ENCODE measurements around the gene PCNX2.
"Not testable (repeated sequence)": the region's sequence is repeated elsewhere in the genome, so short reads cannot be mapped to it uniquely, and the experiment has no call there.

The PCNX2 gene

DNA sequence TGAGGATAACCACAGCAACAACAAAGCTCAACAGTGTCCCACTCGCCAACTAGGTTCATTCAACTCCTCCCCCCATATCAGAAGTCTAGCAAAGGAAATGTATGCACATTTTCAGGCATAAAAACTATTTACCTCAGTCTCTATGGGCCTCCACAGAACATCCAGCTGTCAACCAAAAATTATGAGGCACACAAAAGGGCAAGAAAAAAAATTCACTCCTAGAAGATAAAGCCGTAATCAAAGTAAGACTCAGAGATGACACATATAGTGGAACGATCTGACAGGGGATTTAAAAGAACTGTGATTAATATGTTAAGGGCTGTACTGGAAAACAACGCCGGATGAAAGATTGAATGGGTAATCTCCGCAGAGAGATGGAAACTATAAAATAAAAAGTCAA, 186.4 kb downstream of the PCNX2 start:
- Histone ChIP-seq H3K9ac (ENCODE audit: low read depth, low read length) (no peak overlapping the region), H3K4me1 (ENCODE audit: control insufficient read depth, insufficient read depth, low read length) (peaks cover 13% of the 10 kb centered on the region), H3K9me3 (ENCODE audit: control insufficient read depth, insufficient read depth, low read length) (no peaks in the 10 kb centered on the region), H3K27me3 (ENCODE audit: control insufficient read depth, insufficient read depth, low read length) (no peaks in the 10 kb centered on the region), H3K4me3 (ENCODE audit: low read depth, low read length) (no peak overlapping the region), H3K36me3 (ENCODE audit: control insufficient read depth, insufficient read depth, low read length) (no peaks in the 10 kb centered on the region)

DNA sequence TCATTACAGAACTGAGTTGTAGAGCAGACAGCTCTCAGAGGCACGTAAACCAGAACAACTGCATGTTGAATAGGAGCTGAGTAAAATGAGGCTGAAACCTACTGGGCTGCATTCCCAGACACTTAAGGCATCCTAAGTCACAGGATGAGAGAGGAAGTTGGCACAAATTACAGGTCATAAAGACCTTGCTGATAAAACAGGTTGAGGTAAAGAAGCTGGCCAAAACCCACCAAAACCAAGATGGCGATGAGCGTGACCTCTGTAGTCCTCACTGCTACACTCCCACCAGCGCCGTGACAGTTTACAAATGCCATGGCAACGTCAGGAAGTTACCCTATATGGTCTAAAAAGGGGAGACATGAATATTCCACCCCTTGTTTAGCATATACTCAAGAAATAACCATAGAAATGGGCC, 187.8 kb downstream of the PCNX2 start:
- not testable (repeated sequence) for H3K4me3 ChIP-seq (ENCODE audit: low read depth, low read length); H3K27me3 ChIP-seq (ENCODE audit: control insufficient read depth, insufficient read depth, low read length); H3K4me1 ChIP-seq (ENCODE audit: control insufficient read depth, insufficient read depth, low read length); H3K9me3 ChIP-seq (ENCODE audit: control insufficient read depth, insufficient read depth, low read length); H3K9ac ChIP-seq (ENCODE audit: low read depth, low read length); H3K36me3 ChIP-seq (ENCODE audit: control insufficient read depth, insufficient read depth, low read length)

DNA sequence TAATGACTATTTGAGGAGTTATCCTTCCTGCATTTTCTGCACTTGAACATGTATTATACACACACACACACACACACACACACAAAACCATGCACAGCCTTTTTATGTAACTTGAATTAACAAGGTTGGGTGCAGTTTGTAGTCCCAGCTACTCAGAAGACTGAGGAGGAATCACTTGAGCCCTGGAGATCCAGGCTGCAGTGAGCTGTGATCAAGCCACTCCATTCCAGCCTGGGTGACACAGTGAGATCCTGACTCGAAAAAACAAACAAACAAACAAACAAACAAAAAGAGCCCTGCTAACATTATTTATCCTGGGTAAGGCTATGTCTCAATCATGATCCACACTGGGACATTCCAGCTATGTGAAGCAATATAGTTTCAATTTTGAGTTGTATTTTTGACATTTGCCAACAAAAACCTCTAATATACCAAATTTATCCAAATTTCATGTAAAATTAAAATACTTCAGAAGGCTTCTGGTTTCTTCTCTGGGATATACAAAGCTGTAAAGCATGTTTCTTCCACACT, 188.3 kb downstream of the PCNX2 start:
- peaks cover 2% of the 10 kb centered on the region for H3K4me1 ChIP-seq (ENCODE audit: control insufficient read depth, insufficient read depth, low read length)
- H3K9ac ChIP-seq (ENCODE audit: low read depth, low read length) = no peak overlapping the region
- no peaks in the 10 kb centered on the region for H3K27me3 ChIP-seq (ENCODE audit: control insufficient read depth, insufficient read depth, low read length)
- H3K36me3 ChIP-seq (ENCODE audit: control insufficient read depth, insufficient read depth, low read length) = no peaks in the 10 kb centered on the region
- no peak overlapping the region for H3K4me3 ChIP-seq (ENCODE audit: low read depth, low read length)
- H3K9me3 ChIP-seq (ENCODE audit: control insufficient read depth, insufficient read depth, low read length) = no peaks in the 10 kb centered on the region

DNA sequence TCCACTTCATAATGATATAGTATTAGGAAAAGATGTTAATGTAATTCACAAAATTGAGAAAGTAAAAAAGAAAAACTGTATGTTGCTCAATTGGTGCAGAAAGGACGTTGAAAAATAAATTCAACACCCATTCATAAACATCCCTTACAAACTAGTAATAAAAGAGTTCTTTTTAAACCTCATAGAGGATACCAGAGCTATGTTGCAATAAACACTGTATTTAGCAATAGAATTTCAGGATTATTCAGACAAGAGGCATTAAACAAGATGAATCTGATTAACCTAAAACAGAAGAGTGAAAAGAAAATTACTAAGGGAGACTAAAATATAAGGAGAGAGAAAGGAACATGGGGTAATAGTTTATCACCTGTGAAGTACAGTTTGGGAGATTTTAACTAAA, 190.3 kb downstream of the PCNX2 start:
- H3K9me3 ChIP-seq (ENCODE audit: control insufficient read depth, insufficient read depth, low read length) = no peaks in the 10 kb centered on the region
- H3K27me3 ChIP-seq (ENCODE audit: control insufficient read depth, insufficient read depth, low read length) = no peaks in the 10 kb centered on the region
- no peak overlapping the region for H3K9ac ChIP-seq (ENCODE audit: low read depth, low read length)
- H3K4me3 ChIP-seq (ENCODE audit: low read depth, low read length) = no peak overlapping the region
- no peaks in the 10 kb centered on the region for H3K36me3 ChIP-seq (ENCODE audit: control insufficient read depth, insufficient read depth, low read length)
- H3K4me1 ChIP-seq (ENCODE audit: control insufficient read depth, insufficient read depth, low read length) = peaks cover 2% of the 10 kb centered on the region

DNA sequence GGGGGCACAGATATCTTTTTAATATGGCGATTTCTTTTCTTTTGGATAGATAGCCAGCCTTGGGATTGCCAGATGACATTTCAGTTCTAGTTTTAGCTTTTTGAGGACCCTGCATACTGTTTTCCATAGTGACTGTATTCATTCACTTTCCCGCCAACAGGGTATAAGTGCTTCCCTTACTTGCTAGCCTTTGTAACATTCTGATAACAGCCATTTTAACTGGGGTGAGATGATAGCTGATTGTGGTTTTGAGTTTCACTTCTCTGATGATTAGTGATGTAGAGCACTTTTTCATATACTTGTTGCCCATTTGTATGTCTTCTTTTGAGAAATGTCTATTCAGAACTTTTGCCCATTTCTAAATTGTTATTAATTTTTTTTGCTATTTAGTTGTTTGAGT, 193.2 kb downstream of the PCNX2 start:
- no peaks in the 10 kb centered on the region for H3K36me3 ChIP-seq (ENCODE audit: control insufficient read depth, insufficient read depth, low read length)
- no peaks in the 10 kb centered on the region for H3K27me3 ChIP-seq (ENCODE audit: control insufficient read depth, insufficient read depth, low read length)
- H3K9me3 ChIP-seq (ENCODE audit: control insufficient read depth, insufficient read depth, low read length) = no peaks in the 10 kb centered on the region
- H3K4me3 ChIP-seq (ENCODE audit: low read depth, low read length) = no peak overlapping the region
- no peak overlapping the region for H3K9ac ChIP-seq (ENCODE audit: low read depth, low read length)
- no peaks in the 10 kb centered on the region for H3K4me1 ChIP-seq (ENCODE audit: control insufficient read depth, insufficient read depth, low read length)

DNA sequence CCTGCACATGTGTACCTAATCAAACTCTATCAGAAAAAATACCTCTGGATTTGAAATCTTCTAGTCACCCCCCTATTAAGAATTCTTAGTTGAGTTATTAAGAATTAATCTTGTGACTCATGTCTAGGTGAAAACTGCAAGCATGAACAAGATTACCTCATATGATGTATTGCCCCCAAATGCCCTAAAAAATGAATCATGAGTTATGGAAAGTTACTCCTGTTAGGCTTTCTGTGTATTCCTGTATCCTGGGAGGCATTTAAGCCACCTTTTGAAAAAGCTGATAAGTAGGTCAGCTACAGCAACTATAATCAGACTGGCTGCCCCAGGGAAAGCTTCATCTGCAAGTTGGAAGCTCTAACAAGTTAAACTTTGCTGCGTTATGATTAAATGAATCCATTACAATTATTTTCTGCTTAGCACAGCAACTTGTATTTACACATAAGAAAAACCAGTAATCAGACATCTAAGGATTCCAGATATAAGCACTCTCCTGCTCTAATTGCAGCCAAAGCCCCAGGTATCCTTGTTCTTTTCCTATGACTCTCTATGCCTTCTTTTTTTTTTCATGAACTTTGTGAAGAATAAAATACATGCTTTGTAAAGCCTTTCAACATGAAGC, 197.5 kb downstream of the PCNX2 start:
- H3K9ac ChIP-seq (ENCODE audit: low read depth, low read length) = no peak overlapping the region
- no peak overlapping the region for H3K4me3 ChIP-seq (ENCODE audit: low read depth, low read length)
- no peaks in the 10 kb centered on the region for H3K9me3 ChIP-seq (ENCODE audit: control insufficient read depth, insufficient read depth, low read length)
- H3K4me1 ChIP-seq (ENCODE audit: control insufficient read depth, insufficient read depth, low read length) = no peaks in the 10 kb centered on the region
- no peaks in the 10 kb centered on the region for H3K27me3 ChIP-seq (ENCODE audit: control insufficient read depth, insufficient read depth, low read length)
- no peaks in the 10 kb centered on the region for H3K36me3 ChIP-seq (ENCODE audit: control insufficient read depth, insufficient read depth, low read length)

DNA sequence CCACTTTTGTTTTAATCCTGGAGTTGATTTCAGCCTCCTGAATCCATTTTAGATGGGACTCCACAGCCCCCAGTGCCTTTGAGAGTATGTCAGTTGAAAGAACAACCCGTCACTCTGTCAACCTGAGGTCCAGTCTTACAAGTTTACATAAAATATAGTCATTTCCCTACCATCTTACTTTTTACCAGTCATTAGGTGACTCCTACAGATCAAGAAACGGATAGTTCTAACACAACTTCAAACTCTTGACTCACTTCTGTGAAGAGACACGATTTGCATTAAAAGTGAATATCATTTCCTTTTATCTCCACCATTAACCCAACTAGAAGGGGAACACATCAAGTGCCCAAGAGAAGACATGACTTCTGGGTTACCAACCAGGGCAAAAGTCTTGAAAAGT, 198.0 kb downstream of the PCNX2 start:
- Histone ChIP-seq H3K9ac (ENCODE audit: low read depth, low read length) (no peak overlapping the region), H3K4me3 (ENCODE audit: low read depth, low read length) (no peak overlapping the region), H3K4me1 (ENCODE audit: control insufficient read depth, insufficient read depth, low read length) (no peaks in the 10 kb centered on the region), H3K9me3 (ENCODE audit: control insufficient read depth, insufficient read depth, low read length) (no peaks in the 10 kb centered on the region), H3K27me3 (ENCODE audit: control insufficient read depth, insufficient read depth, low read length) (no peaks in the 10 kb centered on the region), H3K36me3 (ENCODE audit: control insufficient read depth, insufficient read depth, low read length) (no peaks in the 10 kb centered on the region)

DNA sequence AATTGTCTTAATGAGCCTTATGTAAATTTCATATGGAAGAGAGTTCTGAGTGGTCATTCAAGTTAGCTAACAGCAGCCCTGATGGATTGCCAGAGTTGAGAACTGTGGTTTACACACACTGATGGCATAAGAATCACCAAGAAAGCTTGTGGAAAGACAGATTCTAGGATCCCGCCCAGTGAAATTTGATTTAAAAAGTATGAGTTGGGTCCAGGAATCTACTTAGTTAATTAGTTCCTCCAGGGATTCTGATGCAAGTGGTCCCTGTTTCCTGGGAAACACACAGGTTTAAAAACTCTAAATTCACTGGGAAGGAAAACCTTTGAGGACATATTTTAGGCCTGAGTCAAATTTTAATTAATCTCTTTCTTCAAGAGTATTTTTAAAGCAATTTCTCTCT, 200.8 kb downstream of the PCNX2 start:
- Histone ChIP-seq H3K4me3 (ENCODE audit: low read depth, low read length) (no peak overlapping the region), H3K9ac (ENCODE audit: low read depth, low read length) (no peak overlapping the region), H3K4me1 (ENCODE audit: control insufficient read depth, insufficient read depth, low read length) (no peaks in the 10 kb centered on the region), H3K27me3 (ENCODE audit: control insufficient read depth, insufficient read depth, low read length) (no peaks in the 10 kb centered on the region), H3K36me3 (ENCODE audit: control insufficient read depth, insufficient read depth, low read length) (no peaks in the 10 kb centered on the region), H3K9me3 (ENCODE audit: control insufficient read depth, insufficient read depth, low read length) (no peaks in the 10 kb centered on the region)

DNA sequence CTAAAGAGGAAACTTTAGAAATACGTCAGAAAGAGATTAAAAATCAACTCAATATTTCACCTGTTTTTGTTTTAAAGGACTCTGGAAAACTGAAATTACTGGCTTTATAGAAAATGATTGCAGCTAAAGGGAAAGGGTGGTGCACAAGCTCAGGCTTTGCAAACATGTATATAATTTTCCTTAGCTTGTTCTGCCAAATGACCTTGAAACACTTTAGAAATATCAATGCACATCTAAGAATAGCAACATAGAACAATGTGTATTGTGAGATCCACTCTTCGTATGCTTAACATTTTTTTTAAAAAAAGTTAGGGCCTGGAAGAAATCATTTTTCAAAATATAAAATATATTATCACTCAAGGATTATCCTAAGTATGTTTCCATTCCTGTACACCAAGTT, 201.3 kb downstream of the PCNX2 start:
- H3K9me3 ChIP-seq (ENCODE audit: control insufficient read depth, insufficient read depth, low read length) = no peaks in the 10 kb centered on the region
- no peak overlapping the region for H3K9ac ChIP-seq (ENCODE audit: low read depth, low read length)
- H3K36me3 ChIP-seq (ENCODE audit: control insufficient read depth, insufficient read depth, low read length) = no peaks in the 10 kb centered on the region
- H3K27me3 ChIP-seq (ENCODE audit: control insufficient read depth, insufficient read depth, low read length) = no peaks in the 10 kb centered on the region
- no peak overlapping the region for H3K4me3 ChIP-seq (ENCODE audit: low read depth, low read length)
- no peaks in the 10 kb centered on the region for H3K4me1 ChIP-seq (ENCODE audit: control insufficient read depth, insufficient read depth, low read length)

DNA sequence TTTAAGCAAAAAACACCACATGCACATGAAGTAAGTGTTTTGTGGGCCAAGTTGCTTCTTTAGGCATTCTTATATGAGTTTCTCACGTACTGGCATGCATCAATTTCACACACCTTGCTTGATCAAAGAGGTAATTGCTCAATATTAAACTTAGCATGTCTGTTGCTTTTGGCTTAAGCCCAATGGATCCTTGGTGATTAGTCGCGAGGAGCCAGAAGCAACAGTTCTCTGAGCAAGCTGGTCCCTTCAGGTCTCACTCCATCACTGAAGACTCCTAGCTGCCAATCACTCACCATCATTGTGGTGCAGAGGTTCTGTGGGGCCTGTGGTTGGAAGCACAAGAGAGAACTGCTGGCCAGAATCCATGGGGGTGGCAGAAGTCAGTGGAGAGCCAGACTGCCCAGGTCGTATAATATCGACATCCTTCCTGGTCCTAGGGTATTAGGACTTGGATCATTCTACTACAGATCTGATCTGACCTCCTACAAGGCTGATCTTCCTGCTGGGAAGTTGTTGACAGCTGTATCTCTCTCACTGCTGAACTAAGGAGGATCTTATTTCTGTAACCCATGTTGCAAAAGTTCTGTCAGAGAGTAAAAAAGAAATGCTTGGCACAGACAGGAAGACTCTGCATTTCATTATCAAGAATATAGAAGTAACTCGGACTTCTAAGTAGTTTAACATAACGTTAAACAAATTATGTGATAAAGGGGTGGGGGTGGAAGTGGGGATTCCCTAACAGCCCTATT, 204.6 kb downstream of the PCNX2 start:
- Histone ChIP-seq H3K9ac (ENCODE audit: low read depth, low read length) (no peak overlapping the region), H3K36me3 (ENCODE audit: control insufficient read depth, insufficient read depth, low read length) (no peaks in the 10 kb centered on the region), H3K4me1 (ENCODE audit: control insufficient read depth, insufficient read depth, low read length) (no peaks in the 10 kb centered on the region), H3K27me3 (ENCODE audit: control insufficient read depth, insufficient read depth, low read length) (no peaks in the 10 kb centered on the region), H3K4me3 (ENCODE audit: low read depth, low read length) (no peak overlapping the region), H3K9me3 (ENCODE audit: control insufficient read depth, insufficient read depth, low read length) (no peaks in the 10 kb centered on the region)

DNA sequence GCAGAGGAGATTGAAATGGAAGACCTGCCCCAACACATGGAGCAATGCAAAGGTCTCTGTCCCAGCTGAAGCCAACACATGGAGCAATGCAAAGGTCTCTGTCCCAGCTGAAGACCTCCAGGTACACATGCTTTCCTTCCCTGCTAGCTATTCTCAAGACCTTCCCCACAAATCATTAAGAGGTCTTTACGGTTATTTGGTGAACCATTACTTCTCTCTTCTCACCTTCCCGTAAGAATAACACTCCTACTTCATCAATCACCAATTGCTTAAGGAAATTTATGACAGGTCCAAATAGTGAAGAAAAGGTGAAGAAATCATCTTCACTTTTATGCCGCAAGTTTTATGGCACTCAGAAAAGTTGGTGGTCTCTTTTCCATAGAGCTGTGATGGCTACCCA, 206.3 kb downstream of the PCNX2 start:
- no peaks in the 10 kb centered on the region for H3K27me3 ChIP-seq (ENCODE audit: control insufficient read depth, insufficient read depth, low read length)
- H3K9me3 ChIP-seq (ENCODE audit: control insufficient read depth, insufficient read depth, low read length) = no peaks in the 10 kb centered on the region
- H3K4me3 ChIP-seq (ENCODE audit: low read depth, low read length) = no peak overlapping the region
- no peak overlapping the region for H3K9ac ChIP-seq (ENCODE audit: low read depth, low read length)
- no peaks in the 10 kb centered on the region for H3K36me3 ChIP-seq (ENCODE audit: control insufficient read depth, insufficient read depth, low read length)
- H3K4me1 ChIP-seq (ENCODE audit: control insufficient read depth, insufficient read depth, low read length) = no peaks in the 10 kb centered on the region

DNA sequence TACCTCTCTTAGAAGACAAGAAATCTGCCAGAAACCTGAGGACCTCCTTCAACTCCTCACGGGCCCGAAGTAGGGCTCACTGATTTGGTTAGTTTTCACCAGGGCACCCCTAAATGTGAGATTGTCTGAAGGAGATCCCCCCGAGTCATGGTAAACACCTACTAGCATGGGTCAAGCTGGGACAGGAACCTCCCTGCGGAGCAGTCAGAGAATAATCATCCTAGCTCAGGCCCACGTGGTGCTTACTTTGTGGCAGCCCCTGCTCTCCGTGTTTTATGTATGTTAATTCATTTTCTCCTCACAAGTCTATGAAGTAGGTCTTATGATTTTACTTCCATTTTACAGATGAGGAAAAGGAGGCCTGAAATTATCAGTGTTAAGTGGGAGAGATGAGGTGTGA, 206.9 kb downstream of the PCNX2 start:
- Histone ChIP-seq H3K36me3 (ENCODE audit: control insufficient read depth, insufficient read depth, low read length) (no peaks in the 10 kb centered on the region), H3K9ac (ENCODE audit: low read depth, low read length) (no peak overlapping the region), H3K9me3 (ENCODE audit: control insufficient read depth, insufficient read depth, low read length) (no peaks in the 10 kb centered on the region), H3K4me1 (ENCODE audit: control insufficient read depth, insufficient read depth, low read length) (no peaks in the 10 kb centered on the region), H3K27me3 (ENCODE audit: control insufficient read depth, insufficient read depth, low read length) (no peaks in the 10 kb centered on the region), H3K4me3 (ENCODE audit: low read depth, low read length) (no peak overlapping the region)

All from iPS-15b (cell line).